GM10847 (cell line): ENCODE measurements around the gene EDN2.

Source experiments
- POLR2A ChIP-seq: IDR thresholded peaks from 2 replicates; pipeline ENCODE4 v1.6.1; 2011; ENCODE audit not compliant: insufficient read length; ENCODE audit errors: extremely low read depth

EDN2 gene

DNA sequence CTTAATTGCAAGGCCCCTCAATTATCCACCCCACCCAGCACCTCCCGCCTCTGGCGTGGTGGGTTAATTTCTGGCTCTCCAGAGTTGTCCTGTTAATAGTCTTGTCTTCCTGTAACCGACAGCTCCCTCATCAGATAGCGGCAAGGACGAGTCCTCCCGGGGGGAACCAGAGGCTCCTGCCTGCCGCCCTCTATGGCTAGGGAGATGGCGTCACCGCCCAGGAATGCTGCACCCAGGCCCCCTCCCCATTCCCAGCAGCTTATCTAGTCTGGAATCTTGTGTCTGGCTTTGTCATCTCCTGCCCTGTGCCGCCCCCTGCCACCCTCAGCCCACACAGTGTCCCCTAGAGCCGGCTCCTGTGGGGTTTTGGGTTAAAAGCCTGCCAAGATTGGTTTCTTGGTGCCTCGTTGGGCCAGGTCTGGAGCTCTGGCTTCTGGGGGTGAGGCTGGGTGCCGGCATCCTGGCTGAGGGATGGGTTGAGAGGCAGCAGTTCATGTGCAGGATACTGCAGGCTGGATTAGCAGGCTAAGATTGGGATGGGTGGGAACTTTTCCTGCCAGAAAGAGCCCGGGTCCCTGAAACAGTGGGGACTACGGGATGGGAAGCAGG lies 48.8 kb downstream of the EDN2 start:
- TF ChIP-seq POLR2A, result no peak

DNA sequence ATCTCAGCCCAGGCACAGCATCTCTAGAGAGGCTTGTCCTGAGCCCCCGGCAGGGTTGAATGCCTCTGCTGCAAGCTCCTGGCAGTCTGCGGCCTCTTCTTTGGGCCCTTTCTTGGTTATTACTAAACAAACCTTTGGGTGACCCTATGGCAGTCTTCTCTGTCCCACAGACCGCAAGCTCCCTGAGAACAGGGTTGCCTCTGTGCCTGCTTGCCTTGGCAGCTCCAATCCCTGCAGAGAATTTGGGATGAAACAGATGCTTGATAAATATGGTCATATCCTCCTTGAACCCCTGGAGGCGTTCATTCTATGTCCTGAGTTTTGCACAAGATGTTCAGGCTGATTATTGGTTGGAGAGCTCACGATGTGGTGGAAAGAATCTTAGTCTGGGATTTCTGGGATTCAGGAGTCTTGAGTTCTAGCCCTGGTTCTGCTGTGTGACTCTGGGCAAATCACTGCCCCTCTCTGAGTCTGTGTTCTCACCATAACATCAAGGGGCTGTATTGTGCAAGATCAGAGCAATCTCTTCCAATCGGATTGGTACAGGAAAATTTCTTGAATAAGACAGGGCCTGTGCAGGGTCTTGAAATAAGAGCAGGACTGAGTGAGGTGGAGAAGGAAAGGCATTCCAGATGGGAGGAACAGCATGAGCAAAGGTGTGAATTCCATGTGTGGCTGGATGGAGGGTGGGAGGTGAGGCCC lies 49.6 kb downstream of the EDN2 start:
- TF ChIP-seq POLR2A, result no peak

DNA sequence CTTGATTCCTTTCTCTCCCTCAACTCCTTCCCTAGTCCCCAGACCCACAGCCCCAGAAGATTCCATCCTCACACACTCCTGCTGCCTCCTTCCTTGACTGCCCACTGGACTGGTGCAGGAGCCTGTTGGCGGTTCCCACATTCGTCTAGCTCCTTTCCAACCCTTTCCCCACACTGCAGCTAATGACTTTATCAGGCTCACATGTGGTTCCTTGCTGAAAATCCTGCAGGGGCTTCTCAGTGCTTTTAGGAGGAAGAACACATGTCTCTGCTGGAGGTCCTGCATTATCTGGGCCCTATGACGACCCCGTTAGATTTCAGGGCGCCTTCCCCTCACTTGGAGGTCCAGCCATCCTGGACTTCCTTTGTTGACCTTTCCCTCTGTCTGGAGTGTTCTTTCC lies 50.2 kb downstream of the EDN2 start:
- TF ChIP-seq POLR2A, result no peak

DNA sequence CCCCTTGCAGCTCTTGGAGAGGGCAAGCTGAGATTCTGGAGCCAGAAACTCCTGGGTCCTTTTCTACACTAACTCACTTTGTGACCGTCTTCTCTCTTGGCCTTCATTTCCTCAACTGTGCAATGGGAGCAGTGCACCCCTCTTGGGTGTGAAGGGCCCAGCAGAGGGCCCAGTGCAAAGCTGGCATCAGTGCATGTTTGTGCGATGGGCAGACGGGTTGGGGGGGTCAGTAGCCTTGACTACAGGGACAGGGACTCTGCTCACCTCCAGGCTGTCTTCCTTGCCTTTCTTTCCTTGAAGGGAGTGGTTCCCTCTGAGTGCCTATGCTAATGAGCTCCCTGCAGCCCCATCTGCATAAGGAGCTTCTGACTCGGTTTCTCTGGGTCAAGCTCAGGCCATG lies 51.0 kb downstream of the EDN2 start:
- TF ChIP-seq POLR2A, result no peak

GRCh38 chr1:41432481-41433280 lies 51.8 kb downstream of the EDN2 start:
- no peak for TF ChIP-seq POLR2A

DNA sequence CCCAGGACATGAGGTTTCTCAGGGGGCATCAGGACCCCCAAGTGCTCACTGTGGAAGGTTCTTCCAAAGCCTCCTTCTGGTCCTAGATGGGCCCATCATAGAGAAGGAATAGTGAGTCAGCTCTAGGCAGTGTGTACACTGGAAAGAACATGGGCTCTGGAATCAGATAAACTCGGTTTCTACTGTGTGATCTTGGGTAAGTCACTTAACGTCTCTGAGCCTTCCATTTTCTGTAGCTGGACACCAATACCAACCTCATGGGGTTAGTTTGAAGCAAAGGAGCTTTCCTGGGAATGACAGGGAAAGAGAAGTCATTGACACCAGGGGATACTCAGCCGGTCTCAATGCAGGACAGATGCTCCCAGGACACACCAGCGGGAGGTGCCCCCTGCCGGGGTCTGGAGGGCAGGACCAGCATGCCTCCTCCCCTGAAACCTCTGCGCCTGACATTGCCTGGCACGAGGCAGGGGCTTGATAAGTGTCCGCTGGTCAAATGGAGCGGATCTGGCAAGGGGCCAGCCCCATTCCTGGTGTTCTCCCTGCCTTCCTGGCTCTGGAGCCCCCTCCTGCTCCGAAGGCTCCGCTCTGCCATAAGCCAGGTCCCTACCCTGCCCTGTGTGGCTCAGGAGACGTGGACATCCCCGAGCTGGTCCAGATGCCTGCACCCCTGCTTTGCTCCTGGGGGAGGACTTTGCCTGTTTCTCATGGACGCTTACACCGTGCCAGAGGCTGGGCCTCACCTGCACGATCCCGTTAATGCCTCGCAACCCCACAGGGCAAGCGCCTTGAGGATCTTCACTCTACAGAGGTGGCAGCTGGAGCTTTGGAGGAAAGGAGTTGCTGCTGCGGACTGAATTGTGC lies 52.8 kb downstream of the EDN2 start:
- TF ChIP-seq POLR2A, result no peak

- no peak for TF ChIP-seq POLR2A
Measured at GRCh38 chr1:41430582-41430981, 53.9 kb downstream of the EDN2 start.

GRCh38 chr1:41430069-41430468 lies 54.4 kb downstream of the EDN2 start:
- no peak for TF ChIP-seq POLR2A

GRCh38 chr1:41429641-41430035 lies 54.8 kb downstream of the EDN2 start:
- no peak for TF ChIP-seq POLR2A
